Smooth muscle cell of the brain vasculature (primary cell): ENCODE results near the gene AGAP2.
"Not testable (repeated sequence)": the region's sequence is repeated elsewhere in the genome, so short reads cannot be mapped to it uniquely, and the experiment has no call there.

ENCODE experiments used
- DNase-seq: peaks from one replicate; pipeline ENCODE4 v3.0.0-alpha.2; 2012; ENCODE audit warnings: low read depth, low spot score

The AGAP2 gene

DNA sequence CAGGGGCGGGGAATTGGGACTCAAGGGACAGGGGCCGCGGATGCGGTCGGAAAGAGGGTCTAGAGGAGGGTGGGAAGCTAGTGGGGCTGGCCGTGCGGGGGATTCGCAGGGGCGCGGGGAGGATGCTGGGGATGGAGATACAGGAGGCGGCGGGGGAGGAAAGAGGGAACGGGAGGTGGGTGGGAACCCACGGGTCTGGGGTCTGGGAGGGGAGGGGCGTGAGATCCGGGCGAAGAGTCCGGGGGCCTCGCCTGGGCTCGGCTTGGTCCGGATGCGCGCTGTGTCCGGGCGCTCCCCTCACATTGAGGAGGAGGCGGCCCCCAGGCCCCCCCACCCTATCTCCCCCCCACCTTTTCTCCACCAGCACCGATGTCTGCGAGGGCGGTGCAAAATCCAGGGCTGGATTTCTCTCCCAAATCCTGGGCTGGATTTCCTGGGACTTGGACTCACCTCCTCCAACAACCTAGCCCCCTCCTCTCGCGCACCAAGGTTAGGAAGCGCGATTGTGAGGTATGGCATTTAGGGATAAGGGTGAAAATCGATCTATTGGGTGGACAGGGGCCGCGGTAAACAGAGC is at the start of gene AGAP2:
TSS of gene AGAP2 (minus strand) at position 82 of the 577 bp plus-strand sequence. CDS start 496 bp downstream, outside the sequence.
- no peak for DNase-seq

DNA sequence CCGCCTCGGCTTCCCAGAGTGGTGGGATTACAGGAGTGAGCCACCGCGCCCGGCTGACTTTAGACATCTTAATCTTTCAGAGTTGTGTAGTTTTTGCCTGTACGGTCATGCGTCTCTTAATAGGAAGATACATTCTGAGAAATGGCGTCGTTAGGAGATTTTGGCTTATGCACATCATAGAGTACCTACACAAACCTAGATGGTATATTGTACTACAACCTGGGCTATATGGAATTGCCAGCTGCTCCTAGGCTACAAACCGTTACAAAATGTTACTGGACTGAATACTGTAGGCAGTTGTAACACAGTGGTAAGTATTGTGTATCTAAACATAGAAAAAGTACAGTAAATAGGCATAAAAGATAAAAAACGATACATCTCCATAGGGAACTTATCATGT is 45.3 kb upstream of the AGAP2 start:
- no peak for DNase-seq

DNA sequence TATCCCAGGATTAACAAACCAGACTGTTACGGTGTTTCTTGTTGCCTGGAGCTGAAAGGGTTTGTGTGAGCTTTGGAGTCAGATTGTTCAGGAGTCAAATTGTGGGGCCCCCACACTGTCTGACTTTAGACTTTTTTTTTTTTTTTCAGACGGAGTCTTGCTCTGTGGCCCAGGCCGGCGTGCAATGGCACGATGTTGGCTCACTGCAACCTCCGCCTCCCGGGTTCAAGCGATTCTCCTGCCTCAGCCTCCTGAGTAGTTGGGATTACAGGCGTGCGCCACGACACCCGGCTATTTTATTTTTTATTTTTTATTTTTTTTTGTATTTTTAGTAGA is 44.9 kb upstream of the AGAP2 start:
- no peak for DNase-seq

DNA sequence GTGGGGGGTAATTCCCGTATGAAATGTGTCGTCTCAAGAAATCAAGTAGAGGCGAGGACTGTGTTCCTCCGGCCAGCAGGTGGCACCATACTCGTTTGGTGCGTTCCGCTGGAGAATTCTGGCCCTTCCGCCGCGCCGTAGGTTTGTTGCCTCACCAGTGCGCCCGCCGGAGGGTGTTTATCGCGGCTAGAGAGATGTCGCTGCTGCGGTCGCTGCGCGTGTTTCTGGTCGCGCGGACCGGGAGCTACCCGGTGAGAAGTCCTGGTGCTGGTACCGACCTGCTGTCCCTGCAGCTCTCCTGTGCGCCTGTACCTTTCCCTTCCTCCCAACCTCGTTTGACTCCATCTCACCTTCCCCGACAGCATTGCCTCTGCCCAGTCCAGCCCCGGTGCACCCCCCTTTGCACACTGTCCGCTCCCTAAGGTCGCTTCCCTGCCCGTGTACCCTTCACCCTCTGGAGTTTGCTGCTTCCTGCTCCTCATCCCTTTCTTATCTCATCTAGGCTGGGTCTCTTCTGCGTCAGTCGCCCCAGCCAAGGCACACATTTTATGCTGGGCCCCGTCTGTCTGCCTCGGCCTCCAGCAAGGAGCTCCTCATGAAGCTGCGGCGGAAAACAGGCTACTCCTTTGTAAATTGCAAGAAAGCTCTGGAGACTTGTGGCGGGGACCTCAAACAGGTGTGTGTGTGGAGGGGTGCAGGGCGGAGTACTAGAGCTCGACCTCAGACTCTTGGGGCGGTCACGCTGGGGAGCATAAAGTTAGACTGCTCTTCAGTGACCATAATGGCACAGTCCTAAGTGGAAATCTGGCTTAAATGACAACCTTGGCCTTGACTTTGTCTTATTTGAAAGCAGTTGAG is 44.3 kb upstream of the AGAP2 start, which contains the start of gene TSFM:
TSS of gene TSFM (plus strand) at position 180 of the 858 bp plus-strand sequence. CDS start at position 195, 15 bp downstream.
- peak; percentile 76 for DNase-seq

DNA sequence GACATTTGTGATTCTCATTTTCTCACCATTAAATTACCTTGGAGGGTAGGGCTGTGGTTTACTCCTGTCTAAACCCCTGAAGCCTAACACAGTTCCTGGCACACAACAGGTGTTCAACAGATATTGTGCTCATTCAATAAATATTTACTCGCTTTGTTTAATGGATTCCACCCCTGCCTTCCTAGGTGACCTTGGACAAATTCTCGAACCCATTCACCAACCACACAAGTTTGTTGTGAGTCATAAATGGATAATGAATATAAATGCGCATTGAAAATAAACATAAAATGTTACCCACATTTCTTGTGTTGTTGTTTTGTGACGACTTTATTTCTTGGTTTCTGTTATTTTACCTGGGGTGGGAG is 43.7 kb upstream of the AGAP2 start:
- DNase-seq, result no peak

DNA sequence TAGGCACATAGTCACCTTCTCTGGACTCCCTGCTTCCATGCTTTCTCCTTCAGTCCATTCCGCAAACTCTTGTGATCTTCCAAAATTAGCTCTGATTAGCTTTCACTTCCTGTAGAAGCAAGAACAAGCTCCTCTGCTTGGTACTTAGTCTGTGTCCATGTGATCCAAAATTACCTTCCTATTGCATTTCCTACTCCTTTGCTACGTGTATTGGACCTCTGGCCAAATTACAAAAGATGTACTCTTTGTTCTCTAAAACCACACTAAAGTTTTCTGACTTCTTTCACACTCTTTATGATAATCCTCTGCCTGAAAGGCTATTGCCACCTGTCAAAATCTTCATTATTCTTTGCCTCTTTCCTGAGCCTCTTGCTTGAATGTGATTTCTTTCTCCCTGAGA is 43.3 kb upstream of the AGAP2 start:
- DNase-seq, result no peak

GRCh38 chr12:57781244-57781643 is 42.7 kb upstream of the AGAP2 start:
- DNase-seq, result no peak

DNA sequence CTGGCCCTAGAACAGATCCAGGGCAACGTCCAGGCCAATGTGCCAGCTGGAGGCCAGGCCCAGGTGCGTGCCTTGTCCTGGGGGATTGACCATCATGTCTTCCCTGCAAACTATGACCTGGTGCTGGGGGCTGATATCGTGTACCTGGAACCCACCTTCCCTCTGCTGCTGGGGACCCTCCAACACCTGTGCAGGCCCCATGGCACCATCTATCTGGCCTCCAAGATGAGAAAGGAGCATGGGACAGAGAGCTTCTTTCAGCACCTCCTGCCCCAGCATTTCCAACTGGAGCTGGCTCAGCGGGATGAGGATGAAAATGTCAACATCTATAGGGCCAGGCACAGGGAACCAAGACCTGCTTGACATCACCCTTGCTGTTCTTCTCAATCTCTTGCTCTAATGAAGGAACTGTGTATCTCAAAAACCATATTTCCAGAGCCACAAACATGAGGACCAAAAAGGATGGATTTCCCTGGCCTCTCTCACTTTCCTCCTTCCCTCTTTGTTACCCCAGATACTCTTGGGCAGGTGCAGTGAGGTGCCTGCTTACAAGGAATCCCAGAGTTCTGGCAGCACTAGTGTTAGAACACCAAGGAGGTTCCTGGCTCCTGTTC is 41.8 kb upstream of the AGAP2 start:
- DNase-seq, result no peak

DNA sequence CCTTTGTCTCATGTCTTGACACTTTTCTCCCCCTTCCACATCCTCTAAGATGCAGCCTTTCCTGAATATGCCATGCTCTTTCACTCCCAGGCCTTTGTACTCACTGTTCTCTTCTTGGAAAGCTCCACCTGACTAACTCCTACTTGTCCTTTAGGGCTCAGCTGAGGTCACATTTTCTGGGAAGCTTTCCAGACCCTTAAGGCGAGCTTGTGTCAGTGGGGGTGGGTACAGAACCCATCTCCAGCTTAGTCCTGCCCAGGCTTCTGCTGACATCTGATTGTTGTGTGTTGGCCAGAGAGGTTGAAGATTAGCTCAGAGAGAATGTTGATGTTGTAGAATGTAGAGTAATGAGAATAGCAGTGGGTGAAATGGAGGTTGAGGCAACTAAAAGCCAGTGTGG is 41.2 kb upstream of the AGAP2 start:
- no peak for DNase-seq

DNA sequence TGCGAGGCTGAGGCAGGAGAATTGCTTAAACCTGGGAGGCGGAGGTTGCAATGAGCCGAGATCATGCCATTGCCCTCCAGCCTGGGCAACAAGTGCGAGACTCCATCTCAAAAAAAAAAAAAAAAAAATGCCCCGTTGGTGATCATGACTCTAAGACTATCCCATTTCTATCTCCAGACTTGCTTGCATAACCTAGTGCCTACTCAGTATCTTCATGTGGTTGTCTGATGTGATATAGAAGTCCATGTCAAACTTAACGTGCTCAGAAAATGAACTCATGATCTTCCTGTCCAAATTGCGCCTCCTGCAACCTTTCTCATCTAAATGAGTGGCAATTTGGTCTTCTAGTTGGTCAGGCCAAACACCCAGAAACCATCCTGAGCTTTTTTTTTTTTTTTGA is 39.4 kb upstream of the AGAP2 start:
- DNase-seq, result no peak

GRCh38 chr12:57777367-57777766 is 38.8 kb upstream of the AGAP2 start:
- DNase-seq, result no peak

DNA sequence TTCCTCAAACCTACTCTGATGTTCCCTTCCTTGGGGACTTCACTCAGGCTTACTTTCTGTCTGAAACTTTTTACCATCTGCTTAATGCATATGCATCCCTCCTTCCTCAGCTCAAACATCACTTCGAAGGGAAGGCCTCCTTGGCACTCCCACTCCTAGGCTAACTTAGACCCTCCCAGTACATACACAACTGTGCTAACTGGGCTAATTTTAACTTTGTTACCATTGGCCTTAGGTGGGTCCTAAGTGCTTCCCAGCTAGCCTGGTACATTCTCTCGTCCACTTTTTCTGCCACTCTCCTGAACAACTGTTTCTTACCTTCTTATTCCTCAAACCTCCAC is 37.7 kb upstream of the AGAP2 start:
- no peak for DNase-seq

DNA sequence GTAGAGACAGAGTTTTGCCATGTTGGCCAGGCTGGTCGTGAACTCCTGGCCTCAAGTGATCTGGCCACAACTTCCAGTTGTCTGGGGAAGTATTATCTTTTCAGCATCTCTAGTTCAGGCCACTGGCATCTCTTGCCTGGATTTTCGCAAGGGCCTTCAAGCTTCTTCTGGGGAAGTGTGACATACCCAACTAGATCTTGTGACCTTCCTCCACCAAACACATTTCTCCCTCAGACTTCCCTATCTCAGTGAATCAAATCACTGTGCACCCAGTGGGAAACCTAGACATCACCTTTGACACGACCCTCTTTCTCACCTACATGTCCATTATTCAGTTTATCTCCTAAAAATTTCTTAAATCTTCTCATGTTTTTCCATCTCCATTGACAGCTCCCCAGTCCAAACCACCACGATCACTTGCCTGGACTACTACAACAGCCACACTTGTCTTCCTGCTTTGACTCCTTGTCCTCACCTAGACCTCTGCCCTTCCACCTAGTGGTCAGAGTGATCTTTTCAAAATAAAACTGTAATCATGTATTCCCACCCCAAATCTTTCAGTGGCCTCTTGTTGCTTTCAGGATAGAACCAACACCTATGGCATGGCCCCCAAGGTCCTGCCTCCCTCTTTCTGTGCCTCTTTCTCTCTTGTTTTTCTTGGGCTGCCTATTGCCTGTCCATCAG is 37.2 kb upstream of the AGAP2 start:
- DNase-seq, result no peak

DNA sequence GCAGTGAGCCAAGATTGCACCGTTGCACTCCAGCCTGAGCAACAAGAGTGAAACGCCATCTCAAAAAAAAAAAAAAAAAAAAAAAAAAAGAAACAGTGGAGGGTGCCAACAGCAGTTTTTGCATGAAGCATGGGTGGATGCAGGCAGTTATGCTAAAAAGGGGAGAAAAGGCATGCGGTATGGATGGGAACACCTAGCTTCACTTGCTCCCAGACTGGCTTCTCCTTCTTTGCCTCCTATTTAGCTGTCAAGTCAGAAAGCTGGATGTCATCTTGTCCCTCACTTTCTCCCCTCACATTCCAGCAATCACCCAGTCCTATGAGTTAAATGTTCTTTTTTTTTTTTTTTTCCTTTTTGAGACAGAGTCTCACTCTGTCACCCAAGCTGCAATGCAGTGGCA is 36.5 kb upstream of the AGAP2 start:
- no peak for DNase-seq

- DNase-seq, result not testable (repeated sequence)
Observed at GRCh38 chr12:57774634-57775033, 36.1 kb upstream of the AGAP2 start.

DNA sequence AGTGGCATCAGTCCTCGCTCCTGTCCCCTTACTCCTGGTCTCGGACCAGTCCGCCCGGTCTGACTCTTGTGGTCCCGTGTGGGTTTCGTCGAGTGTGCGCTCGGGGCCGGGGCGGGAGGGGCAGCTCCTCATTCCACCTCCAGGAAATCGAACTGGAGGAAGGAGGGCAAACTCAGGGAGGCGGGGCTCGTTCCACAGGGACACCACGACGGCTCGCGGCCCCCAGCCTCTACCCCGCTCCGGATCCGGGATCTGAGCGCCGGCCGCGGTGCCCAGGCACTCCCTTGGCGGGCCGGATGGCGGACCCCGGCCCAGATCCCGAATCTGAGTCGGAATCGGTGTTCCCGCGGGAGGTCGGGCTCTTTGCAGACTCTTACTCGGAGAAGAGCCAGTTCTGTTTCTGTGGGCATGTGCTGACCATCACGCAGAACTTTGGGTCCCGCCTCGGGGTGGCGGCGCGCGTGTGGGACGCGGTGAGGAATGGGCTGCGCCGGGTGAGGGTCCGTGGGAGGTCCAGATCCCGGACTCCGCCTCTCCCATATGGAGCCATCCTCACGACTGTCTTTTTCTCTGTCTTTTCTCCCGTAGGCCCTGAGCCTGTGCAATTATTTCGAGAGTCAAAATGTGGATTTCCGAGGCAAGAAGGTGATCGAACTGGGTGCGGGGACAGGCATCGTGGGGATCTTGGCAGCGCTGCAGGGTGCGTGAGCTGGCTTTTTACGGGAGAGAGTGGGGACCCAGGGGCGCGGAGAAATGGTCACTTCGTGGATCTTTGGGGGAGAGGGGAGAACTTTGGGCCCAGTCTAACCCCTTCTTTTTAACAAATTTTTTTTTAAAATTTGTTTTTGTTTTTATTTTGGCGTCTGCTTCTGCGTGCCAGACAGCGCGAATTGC is 34.1 kb upstream of the AGAP2 start, which contains the start of gene EEF1AKMT3:
TSS of gene EEF1AKMT3 (plus strand) at position 186 of the 894 bp plus-strand sequence. CDS start at position 297, 111 bp downstream.
- no peak for DNase-seq

DNA sequence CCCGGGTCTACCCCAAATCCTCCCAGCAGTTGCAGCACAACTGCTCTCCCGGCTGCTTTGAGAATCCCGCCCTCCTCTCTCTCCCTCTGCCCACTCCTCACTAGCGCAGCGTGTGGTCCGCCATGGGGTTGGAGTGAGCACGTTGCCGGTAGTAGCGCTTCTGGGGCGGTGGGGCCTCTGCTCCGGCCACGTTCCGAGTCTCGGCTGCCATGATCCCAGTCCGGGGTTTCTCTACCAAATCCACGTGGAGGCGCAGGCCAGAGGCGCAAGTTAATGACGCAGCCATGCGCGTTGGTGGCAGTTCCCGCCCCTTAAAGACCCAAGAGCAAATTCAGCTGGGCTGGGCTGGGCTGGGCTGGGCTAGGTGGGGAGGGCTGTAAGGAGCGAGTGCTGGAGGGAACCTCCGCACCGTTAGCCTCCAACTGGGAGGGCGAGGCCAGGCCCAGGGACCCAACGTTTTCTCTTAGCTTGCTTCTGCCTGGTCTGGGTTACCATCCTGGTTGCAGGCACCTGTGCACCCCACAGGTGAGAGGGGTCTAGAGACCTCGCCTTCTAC is 33.4 kb upstream of the AGAP2 start, which contains the start of gene METTL1:
TSS of gene METTL1 (minus strand) at position 233 of the 556 bp plus-strand sequence. CDS start at position 211, 22 bp downstream.
- DNase-seq, result peak; percentile 92

GRCh38 chr12:57771236-57771872 is 32.8 kb upstream of the AGAP2 start:
- peak; percentile 69 for DNase-seq

DNA sequence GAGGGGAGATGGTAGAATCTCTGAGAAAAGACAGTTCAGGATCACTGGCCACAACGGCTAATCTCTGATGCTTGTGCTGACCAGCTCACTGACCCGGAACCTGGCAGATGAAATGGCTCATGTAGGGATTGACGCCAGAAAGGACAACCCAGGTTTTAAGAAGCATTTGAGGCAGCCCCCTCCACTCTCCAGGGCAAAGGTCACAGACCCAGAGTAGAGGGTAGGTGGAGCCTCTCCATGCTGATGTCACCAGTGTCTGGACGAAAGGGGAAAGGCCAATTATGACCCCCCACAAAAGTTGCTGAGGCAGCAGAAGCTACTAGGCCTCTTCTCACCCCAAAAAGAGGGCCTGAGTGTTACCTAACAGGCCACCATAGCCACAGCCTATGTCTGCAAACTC is 32.2 kb upstream of the AGAP2 start:
- no peak for DNase-seq

GRCh38 chr12:57769594-57769993 is 31.1 kb upstream of the AGAP2 start:
- no peak for DNase-seq
